ENCODE data around the gene GGA3.

GGA3 gene

GRCh38 chr17:75238020-75238580, 23.3 kb downstream of the GGA3 start:
- TF ChIP-seq SP1 (IDR thresholded peaks at IDR 0.05) (no peak), ZNF384 (IDR thresholded peaks at IDR 0.05) (no peak), BHLHE40 (IDR thresholded peaks at IDR 0.05; ENCODE audit: borderline replicate concordance) (no peak), CTBP1 (IDR thresholded peaks at IDR 0.05; ENCODE audit: borderline replicate concordance) (no peak), ELF4 (IDR thresholded peaks at IDR 0.05) (no peak), TARDBP (IDR thresholded peaks at IDR 0.05) (no peak), HDGF (IDR thresholded peaks at IDR 0.05; ENCODE audit: borderline replicate concordance) (no peak), SUZ12 (IDR thresholded peaks at IDR 0.05) (no peak), NFRKB (IDR thresholded peaks at IDR 0.05) (no peak), FOXM1 (IDR thresholded peaks at IDR 0.05; ENCODE audit: borderline replicate concordance) (no peak), PKNOX1 (IDR thresholded peaks at IDR 0.05) (no peak), ARNT (IDR thresholded peaks at IDR 0.05) (no peak), LEF1 (IDR thresholded peaks at IDR 0.05; ENCODE audit: borderline replicate concordance) (no peak), L3MBTL2 (conservative IDR thresholded peaks at IDR 0.05) (no peak), FOXA1 (IDR thresholded peaks at IDR 0.05) (no peak), FOXK2 (IDR thresholded peaks at IDR 0.05) (no peak)
- POLR2A ChIA-PET, result interaction anchor here (1.1 to 2.8 kb wide), 3 partner anchors 9 to 32 kb away, joined by 3 to 14 read pairs (median 4); partner anchors contain the start of genes MIF4GD and NUP85
- DNase-seq (ENCODE audit: extremely low spot score), result no peak
- CTCF ChIA-PET, result interaction anchor here (0.6 to 3.0 kb wide), 2 partner anchors 9 kb away, joined by 4 to 21 read pairs; no protein-coding TSS in a partner anchor

GRCh38 chr17:75237100-75238014, 24.0 kb downstream of the GGA3 start:
- TF ChIP-seq L3MBTL2 (conservative IDR thresholded peaks at IDR 0.05), result no peak
- TF ChIP-seq SP1 (IDR thresholded peaks at IDR 0.05), result no peak
- TF ChIP-seq SUZ12 (IDR thresholded peaks at IDR 0.05), result no peak
- no peak for TF ChIP-seq NFRKB (IDR thresholded peaks at IDR 0.05)
- no peak for TF ChIP-seq FOXM1 (IDR thresholded peaks at IDR 0.05; ENCODE audit: borderline replicate concordance)
- no peak for TF ChIP-seq TARDBP (IDR thresholded peaks at IDR 0.05)
- no peak for TF ChIP-seq PKNOX1 (IDR thresholded peaks at IDR 0.05)
- TF ChIP-seq LEF1 (IDR thresholded peaks at IDR 0.05; ENCODE audit: borderline replicate concordance), result no peak
- TF ChIP-seq BHLHE40 (IDR thresholded peaks at IDR 0.05; ENCODE audit: borderline replicate concordance), result no peak
- CTCF ChIA-PET, result interaction anchor here (0.8 to 1.0 kb wide), 2 partner anchors 19 to 123 kb away, joined by 3 to 4 read pairs; no protein-coding TSS in a partner anchor
- no peak for DNase-seq (ENCODE audit: extremely low spot score)
- POLR2A ChIA-PET, result interaction anchor here (0.6 to 1.1 kb wide), 5 partner anchors 17 to 218 kb away, joined by 3 read pairs; partner anchors contain the start of genes GGA3, MIF4GD, MRPS7 and NUP85

GRCh38 chr17:75232786-75233185, 28.6 kb downstream of the GGA3 start:
- ChIA-PET CTCF (interaction anchor here (0.7 kb wide), 1 partner anchor 355 kb away, joined by 4 read pairs; no protein-coding TSS in a partner anchor), POLR2A (no interaction called here)
- DNase-seq (ENCODE audit: extremely low spot score), result no peak
- no peak for TF ChIP-seq LEF1 (IDR thresholded peaks at IDR 0.05; ENCODE audit: borderline replicate concordance)
- TF ChIP-seq SUZ12 (IDR thresholded peaks at IDR 0.05), result no peak
- TF ChIP-seq NFRKB (IDR thresholded peaks at IDR 0.05), result no peak
- no peak for TF ChIP-seq ARNT (IDR thresholded peaks at IDR 0.05)
- no peak for TF ChIP-seq TARDBP (IDR thresholded peaks at IDR 0.05)
- TF ChIP-seq CTBP1 (IDR thresholded peaks at IDR 0.05; ENCODE audit: borderline replicate concordance), result no peak
- no peak for TF ChIP-seq ZNF384 (IDR thresholded peaks at IDR 0.05)
- no peak for TF ChIP-seq PKNOX1 (IDR thresholded peaks at IDR 0.05)
- TF ChIP-seq FOXA1 (IDR thresholded peaks at IDR 0.05), result no peak
- TF ChIP-seq ELF4 (IDR thresholded peaks at IDR 0.05), result no peak
- no peak for TF ChIP-seq FOXM1 (IDR thresholded peaks at IDR 0.05; ENCODE audit: borderline replicate concordance)
- no peak for TF ChIP-seq L3MBTL2 (conservative IDR thresholded peaks at IDR 0.05)
- TF ChIP-seq SP1 (IDR thresholded peaks at IDR 0.05), result no peak
- no peak for TF ChIP-seq HDGF (IDR thresholded peaks at IDR 0.05; ENCODE audit: borderline replicate concordance)
- no peak for TF ChIP-seq FOXK2 (IDR thresholded peaks at IDR 0.05)
- no peak for TF ChIP-seq BHLHE40 (IDR thresholded peaks at IDR 0.05; ENCODE audit: borderline replicate concordance)

GRCh38 chr17:75231741-75232464, 29.5 kb downstream of the GGA3 start:
- CTCF ChIA-PET, result interaction anchor here (0.7 kb wide), 2 partner anchors 9 to 356 kb away, joined by 3 to 4 read pairs; no protein-coding TSS in a partner anchor
- POLR2A ChIA-PET, result interaction anchor here (1.2 to 2.2 kb wide), 2 partner anchors 26 to 57 kb away, joined by 3 to 9 read pairs; partner anchors contain the start of genes NUP85 and SLC25A19
- DNase-seq (ENCODE audit: extremely low spot score), result no peak
- no peak for TF ChIP-seq NFRKB (IDR thresholded peaks at IDR 0.05)
- no peak for TF ChIP-seq ELF4 (IDR thresholded peaks at IDR 0.05)

GRCh38 chr17:75231071-75231470, 30.3 kb downstream of the GGA3 start:
- POLR2A ChIA-PET, result interaction anchor here (1.2 to 2.2 kb wide), 2 partner anchors 25 to 58 kb away, joined by 3 to 9 read pairs; partner anchors contain the start of genes NUP85 and SLC25A19
- TF ChIP-seq HDGF (IDR thresholded peaks at IDR 0.05; ENCODE audit: borderline replicate concordance) (no peak), SP1 (IDR thresholded peaks at IDR 0.05) (no peak), L3MBTL2 (conservative IDR thresholded peaks at IDR 0.05) (no peak)
- CTCF ChIA-PET, result no interaction called here

More at GRCh38 chr17:75231071-75231470, 30.3 kb downstream of the GGA3 start:
- no peak for DNase-seq (ENCODE audit: extremely low spot score)

All from HEK293T (cell line).